Effector memory CD4-positive, alpha-beta T cell (primary cell): ENCODE results near the gene HAUS3.

Experiments used
- DNase-seq, 3 donors: peaks; one replicate each; pipeline ENCODE4 v3.0.0-alpha.2; 2020
- H3K27ac ChIP-seq: 2 replicates; pipeline ENCODE4 v1.7.0; 2013; ENCODE audit warnings: mild to moderate bottlenecking, low read length, moderate library complexity; ENCODE audit not compliant: insufficient read depth, poor library complexity, severe bottlenecking
- H3K27me3 ChIP-seq: replicated peaks from 2 replicates; pipeline ENCODE4 v1.7.0; 2013; ENCODE audit warnings: mild to moderate bottlenecking, low read length; ENCODE audit not compliant: insufficient read depth, control insufficient read depth, poor library complexity, severe bottlenecking
- H3K36me3 ChIP-seq: 2 replicates; pipeline ENCODE4 v1.7.0; 2013; ENCODE audit warnings: mild to moderate bottlenecking, low read length, moderate library complexity; ENCODE audit not compliant: control insufficient read depth, insufficient read depth
- H3K4me1 ChIP-seq: 2 replicates; pipeline ENCODE4 v1.7.0; 2013; ENCODE audit warnings: low read length, mild to moderate bottlenecking; ENCODE audit not compliant: control insufficient read depth, insufficient read depth, poor library complexity, severe bottlenecking
- H3K4me3 ChIP-seq: 2 replicates; pipeline ENCODE4 v1.7.0; 2013; ENCODE audit warnings: low read length, low read depth, mild to moderate bottlenecking; ENCODE audit not compliant: insufficient read depth, poor library complexity, severe bottlenecking
- H3K9me3 ChIP-seq: 2 replicates; pipeline ENCODE4 v1.7.0; 2013; ENCODE audit warnings: mild to moderate bottlenecking, low read length, moderate library complexity; ENCODE audit not compliant: control insufficient read depth

HAUS3 gene

GRCh38 chr4:2285613-2286381 lies 43.9 kb upstream of the HAUS3 start:
- no peaks in the 10 kb centered on the region for H3K36me3 ChIP-seq
- H3K4me3 ChIP-seq, result no peak overlapping the region
- no peaks in the 10 kb centered on the region for H3K27me3 ChIP-seq

GRCh38 chr4:2284934-2285612 lies 43.2 kb upstream of the HAUS3 start:
- Histone ChIP-seq H3K27me3 (no peaks in the 10 kb centered on the region), H3K9me3 (no peaks in the 10 kb centered on the region), H3K4me1 (peaks cover 36% of the 10 kb centered on the region), H3K4me3 (no peak overlapping the region), H3K36me3 (no peaks in the 10 kb centered on the region), H3K27ac (no peak overlapping the region)
- DNase-seq, result no peak

More at GRCh38 chr4:2285613-2286381, 43.9 kb upstream of the HAUS3 start:
- H3K9me3 ChIP-seq, result no peaks in the 10 kb centered on the region
- H3K27ac ChIP-seq, result no peak overlapping the region
- H3K4me1 ChIP-seq, result peaks cover 40% of the 10 kb centered on the region
- no peak for DNase-seq

- Histone ChIP-seq H3K36me3 (no peaks in the 10 kb centered on the region), H3K4me3 (no peak overlapping the region), H3K27me3 (no peaks in the 10 kb centered on the region), H3K9me3 (no peaks in the 10 kb centered on the region), H3K4me1 (peaks cover 29% of the 10 kb centered on the region), H3K27ac (no peak overlapping the region)
- no peak for DNase-seq
These were observed 42.4 kb upstream of the HAUS3 start for GRCh38 chr4:2284161-2284933.

- H3K27me3 ChIP-seq, result no peaks in the 10 kb centered on the region
- no peak for DNase-seq
- H3K27ac ChIP-seq, result no peak overlapping the region
- no peaks in the 10 kb centered on the region for H3K36me3 ChIP-seq
- peaks cover 27% of the 10 kb centered on the region for H3K4me1 ChIP-seq
- no peak overlapping the region for H3K4me3 ChIP-seq
- no peaks in the 10 kb centered on the region for H3K9me3 ChIP-seq
These were observed 41.3 kb upstream of the HAUS3 start for GRCh38 chr4:2283199-2283711.

- H3K9me3 ChIP-seq, result no peaks in the 10 kb centered on the region
- H3K4me1 ChIP-seq, result peaks cover 27% of the 10 kb centered on the region
- H3K27ac ChIP-seq, result peak overlapping the region; percentile 78
- H3K36me3 ChIP-seq, result no peaks in the 10 kb centered on the region
- H3K4me3 ChIP-seq, result no peak overlapping the region
- H3K27me3 ChIP-seq, result no peaks in the 10 kb centered on the region
- DNase-seq, result peak; percentile 81 to 88 (median 87)
These were observed 39.8 kb upstream of the HAUS3 start for GRCh38 chr4:2281575-2282343.

- H3K27me3 ChIP-seq, result no peaks in the 10 kb centered on the region
- H3K27ac ChIP-seq, result peak overlapping the region; percentile 78
- H3K9me3 ChIP-seq, result no peaks in the 10 kb centered on the region
- H3K36me3 ChIP-seq, result no peaks in the 10 kb centered on the region
- H3K4me3 ChIP-seq, result no peak overlapping the region
- H3K4me1 ChIP-seq, result peaks cover 27% of the 10 kb centered on the region
- DNase-seq, result no peak
These were observed 38.8 kb upstream of the HAUS3 start for GRCh38 chr4:2280531-2281300.

GRCh38 chr4:2277956-2278355 lies 36.0 kb upstream of the HAUS3 start:
- H3K9me3 ChIP-seq, result no peaks in the 10 kb centered on the region
- no peaks in the 10 kb centered on the region for H3K36me3 ChIP-seq
- H3K4me3 ChIP-seq, result no peak overlapping the region
- H3K27ac ChIP-seq, result no peak overlapping the region
- DNase-seq, result no peak
- H3K27me3 ChIP-seq, result no peaks in the 10 kb centered on the region
- H3K4me1 ChIP-seq, result peaks cover 23% of the 10 kb centered on the region

GRCh38 chr4:2276581-2277325 lies 34.8 kb upstream of the HAUS3 start:
- Histone ChIP-seq H3K4me3 (no peak overlapping the region), H3K27ac (no peak overlapping the region), H3K4me1 (peaks cover 13% of the 10 kb centered on the region), H3K9me3 (no peaks in the 10 kb centered on the region), H3K27me3 (no peaks in the 10 kb centered on the region), H3K36me3 (peaks cover under 1% of the 10 kb centered on the region)
- DNase-seq, result no peak
